ENCODE measurements around the gene IL36A.

IL36A gene

GRCh38 chr2:113009622-113010021 is 4.4 kb downstream of the IL36A start:
- Histone ChIP-seq H3K9me3 (ENCODE audit: control insufficient read depth, low read depth, low read length) (no peaks in the 10 kb centered on the region), H3K4me1 (ENCODE audit: control insufficient read depth, low read depth, low read length) (no peaks in the 10 kb centered on the region), H3K9ac (ENCODE audit: low read length) (no peak overlapping the region), H3K27me3 (ENCODE audit: control insufficient read depth, insufficient read depth, low read length) (no peaks in the 10 kb centered on the region), H3K27ac (ENCODE audit: low read length) (no peak overlapping the region), H3K36me3 (ENCODE audit: control insufficient read depth, low read depth, low read length) (no peaks in the 10 kb centered on the region), H3K4me3 (ENCODE audit: low read length) (no peak overlapping the region)

- Histone ChIP-seq H3K36me3 (ENCODE audit: control insufficient read depth, low read depth, low read length) (no peaks in the 10 kb centered on the region), H3K9ac (ENCODE audit: low read length) (no peak overlapping the region), H3K9me3 (ENCODE audit: control insufficient read depth, low read depth, low read length) (no peaks in the 10 kb centered on the region), H3K4me1 (ENCODE audit: control insufficient read depth, low read depth, low read length) (no peaks in the 10 kb centered on the region), H3K27me3 (ENCODE audit: control insufficient read depth, insufficient read depth, low read length) (no peaks in the 10 kb centered on the region), H3K4me3 (ENCODE audit: low read length) (no peak overlapping the region), H3K27ac (ENCODE audit: low read length) (no peak overlapping the region)
These were observed 4.8 kb downstream of the IL36A start for GRCh38 chr2:113010088-113010487.

GRCh38 chr2:113011108-113011507 is 5.8 kb downstream of the IL36A start:
- no peaks in the 10 kb centered on the region for H3K36me3 ChIP-seq (ENCODE audit: control insufficient read depth, low read depth, low read length)
- no peak overlapping the region for H3K27ac ChIP-seq (ENCODE audit: low read length)
- H3K27me3 ChIP-seq (ENCODE audit: control insufficient read depth, insufficient read depth, low read length): no peaks in the 10 kb centered on the region
- H3K4me1 ChIP-seq (ENCODE audit: control insufficient read depth, low read depth, low read length): no peaks in the 10 kb centered on the region
- no peaks in the 10 kb centered on the region for H3K9me3 ChIP-seq (ENCODE audit: control insufficient read depth, low read depth, low read length)
- H3K4me3 ChIP-seq (ENCODE audit: low read length): no peak overlapping the region
- H3K9ac ChIP-seq (ENCODE audit: low read length): no peak overlapping the region

- Histone ChIP-seq H3K27ac (ENCODE audit: low read length) (no peak overlapping the region), H3K36me3 (ENCODE audit: control insufficient read depth, low read depth, low read length) (no peaks in the 10 kb centered on the region), H3K9me3 (ENCODE audit: control insufficient read depth, low read depth, low read length) (no peaks in the 10 kb centered on the region), H3K4me1 (ENCODE audit: control insufficient read depth, low read depth, low read length) (no peaks in the 10 kb centered on the region), H3K27me3 (ENCODE audit: control insufficient read depth, insufficient read depth, low read length) (no peaks in the 10 kb centered on the region), H3K4me3 (ENCODE audit: low read length) (no peak overlapping the region), H3K9ac (ENCODE audit: low read length) (no peak overlapping the region)
These were observed 7.4 kb downstream of the IL36A start for GRCh38 chr2:113012436-113013335.

- H3K36me3 ChIP-seq (ENCODE audit: control insufficient read depth, low read depth, low read length): no peaks in the 10 kb centered on the region
- no peaks in the 10 kb centered on the region for H3K4me1 ChIP-seq (ENCODE audit: control insufficient read depth, low read depth, low read length)
- no peak overlapping the region for H3K9ac ChIP-seq (ENCODE audit: low read length)
- no peak overlapping the region for H3K27ac ChIP-seq (ENCODE audit: low read length)
- no peaks in the 10 kb centered on the region for H3K9me3 ChIP-seq (ENCODE audit: control insufficient read depth, low read depth, low read length)
- no peak overlapping the region for H3K4me3 ChIP-seq (ENCODE audit: low read length)
- no peaks in the 10 kb centered on the region for H3K27me3 ChIP-seq (ENCODE audit: control insufficient read depth, insufficient read depth, low read length)
These were observed 8.0 kb downstream of the IL36A start for GRCh38 chr2:113013336-113013661.

- H3K9me3 ChIP-seq (ENCODE audit: control insufficient read depth, low read depth, low read length): no peaks in the 10 kb centered on the region
- H3K4me1 ChIP-seq (ENCODE audit: control insufficient read depth, low read depth, low read length): no peaks in the 10 kb centered on the region
- no peaks in the 10 kb centered on the region for H3K36me3 ChIP-seq (ENCODE audit: control insufficient read depth, low read depth, low read length)
- H3K4me3 ChIP-seq (ENCODE audit: low read length): no peak overlapping the region
- no peak overlapping the region for H3K9ac ChIP-seq (ENCODE audit: low read length)
- no peak overlapping the region for H3K27ac ChIP-seq (ENCODE audit: low read length)
- no peaks in the 10 kb centered on the region for H3K27me3 ChIP-seq (ENCODE audit: control insufficient read depth, insufficient read depth, low read length)
These were observed 8.8 kb downstream of the IL36A start for GRCh38 chr2:113014067-113014466.

- H3K27me3 ChIP-seq (ENCODE audit: control insufficient read depth, insufficient read depth, low read length): no peaks in the 10 kb centered on the region
- H3K36me3 ChIP-seq (ENCODE audit: control insufficient read depth, low read depth, low read length): no peaks in the 10 kb centered on the region
- H3K4me1 ChIP-seq (ENCODE audit: control insufficient read depth, low read depth, low read length): no peaks in the 10 kb centered on the region
- no peak overlapping the region for H3K9ac ChIP-seq (ENCODE audit: low read length)
- no peak overlapping the region for H3K27ac ChIP-seq (ENCODE audit: low read length)
- no peak overlapping the region for H3K4me3 ChIP-seq (ENCODE audit: low read length)
- no peaks in the 10 kb centered on the region for H3K9me3 ChIP-seq (ENCODE audit: control insufficient read depth, low read depth, low read length)
These were observed 9.8 kb downstream of the IL36A start for GRCh38 chr2:113015042-113015441.

- Histone ChIP-seq H3K4me3 (ENCODE audit: low read length) (no peak overlapping the region), H3K36me3 (ENCODE audit: control insufficient read depth, low read depth, low read length) (no peaks in the 10 kb centered on the region), H3K4me1 (ENCODE audit: control insufficient read depth, low read depth, low read length) (no peaks in the 10 kb centered on the region), H3K27ac (ENCODE audit: low read length) (no peak overlapping the region), H3K27me3 (ENCODE audit: control insufficient read depth, insufficient read depth, low read length) (no peaks in the 10 kb centered on the region), H3K9me3 (ENCODE audit: control insufficient read depth, low read depth, low read length) (no peaks in the 10 kb centered on the region), H3K9ac (ENCODE audit: low read length) (no peak overlapping the region)
These were observed 10.4 kb downstream of the IL36A start for GRCh38 chr2:113015655-113016054.

- no peaks in the 10 kb centered on the region for H3K36me3 ChIP-seq (ENCODE audit: control insufficient read depth, low read depth, low read length)
- H3K4me3 ChIP-seq (ENCODE audit: low read length): no peak overlapping the region
- no peak overlapping the region for H3K9ac ChIP-seq (ENCODE audit: low read length)
- H3K27me3 ChIP-seq (ENCODE audit: control insufficient read depth, insufficient read depth, low read length): no peaks in the 10 kb centered on the region
- H3K9me3 ChIP-seq (ENCODE audit: control insufficient read depth, low read depth, low read length): no peaks in the 10 kb centered on the region
- no peak overlapping the region for H3K27ac ChIP-seq (ENCODE audit: low read length)
- H3K4me1 ChIP-seq (ENCODE audit: control insufficient read depth, low read depth, low read length): no peaks in the 10 kb centered on the region
These were observed 13.2 kb downstream of the IL36A start for GRCh38 chr2:113018509-113018908.

GRCh38 chr2:113021312-113021711 is 16.1 kb downstream of the IL36A start:
- Histone ChIP-seq H3K27me3 (ENCODE audit: control insufficient read depth, insufficient read depth, low read length) (no peaks in the 10 kb centered on the region), H3K9me3 (ENCODE audit: control insufficient read depth, low read depth, low read length) (no peaks in the 10 kb centered on the region), H3K9ac (ENCODE audit: low read length) (no peak overlapping the region), H3K27ac (ENCODE audit: low read length) (no peak overlapping the region), H3K36me3 (ENCODE audit: control insufficient read depth, low read depth, low read length) (no peaks in the 10 kb centered on the region), H3K4me1 (ENCODE audit: control insufficient read depth, low read depth, low read length) (no peaks in the 10 kb centered on the region), H3K4me3 (ENCODE audit: low read length) (no peak overlapping the region)

GRCh38 chr2:113024764-113025163 is 19.5 kb downstream of the IL36A start:
- Histone ChIP-seq H3K27ac (ENCODE audit: low read length) (no peak overlapping the region), H3K27me3 (ENCODE audit: control insufficient read depth, insufficient read depth, low read length) (no peaks in the 10 kb centered on the region), H3K36me3 (ENCODE audit: control insufficient read depth, low read depth, low read length) (no peaks in the 10 kb centered on the region), H3K9me3 (ENCODE audit: control insufficient read depth, low read depth, low read length) (no peaks in the 10 kb centered on the region), H3K4me3 (ENCODE audit: low read length) (no peak overlapping the region), H3K4me1 (ENCODE audit: control insufficient read depth, low read depth, low read length) (peaks cover 7% of the 10 kb centered on the region), H3K9ac (ENCODE audit: low read length) (no peak overlapping the region)

GRCh38 chr2:113025737-113026136 is 20.5 kb downstream of the IL36A start:
- Histone ChIP-seq H3K4me3 (ENCODE audit: low read length) (no peak overlapping the region), H3K4me1 (ENCODE audit: control insufficient read depth, low read depth, low read length) (peaks cover 7% of the 10 kb centered on the region), H3K36me3 (ENCODE audit: control insufficient read depth, low read depth, low read length) (no peaks in the 10 kb centered on the region), H3K9me3 (ENCODE audit: control insufficient read depth, low read depth, low read length) (no peaks in the 10 kb centered on the region), H3K27me3 (ENCODE audit: control insufficient read depth, insufficient read depth, low read length) (no peaks in the 10 kb centered on the region), H3K9ac (ENCODE audit: low read length) (no peak overlapping the region), H3K27ac (ENCODE audit: low read length) (no peak overlapping the region)

Data from iPS-18a (cell line).